ENCODE data around the gene MAGI1.

DNA sequence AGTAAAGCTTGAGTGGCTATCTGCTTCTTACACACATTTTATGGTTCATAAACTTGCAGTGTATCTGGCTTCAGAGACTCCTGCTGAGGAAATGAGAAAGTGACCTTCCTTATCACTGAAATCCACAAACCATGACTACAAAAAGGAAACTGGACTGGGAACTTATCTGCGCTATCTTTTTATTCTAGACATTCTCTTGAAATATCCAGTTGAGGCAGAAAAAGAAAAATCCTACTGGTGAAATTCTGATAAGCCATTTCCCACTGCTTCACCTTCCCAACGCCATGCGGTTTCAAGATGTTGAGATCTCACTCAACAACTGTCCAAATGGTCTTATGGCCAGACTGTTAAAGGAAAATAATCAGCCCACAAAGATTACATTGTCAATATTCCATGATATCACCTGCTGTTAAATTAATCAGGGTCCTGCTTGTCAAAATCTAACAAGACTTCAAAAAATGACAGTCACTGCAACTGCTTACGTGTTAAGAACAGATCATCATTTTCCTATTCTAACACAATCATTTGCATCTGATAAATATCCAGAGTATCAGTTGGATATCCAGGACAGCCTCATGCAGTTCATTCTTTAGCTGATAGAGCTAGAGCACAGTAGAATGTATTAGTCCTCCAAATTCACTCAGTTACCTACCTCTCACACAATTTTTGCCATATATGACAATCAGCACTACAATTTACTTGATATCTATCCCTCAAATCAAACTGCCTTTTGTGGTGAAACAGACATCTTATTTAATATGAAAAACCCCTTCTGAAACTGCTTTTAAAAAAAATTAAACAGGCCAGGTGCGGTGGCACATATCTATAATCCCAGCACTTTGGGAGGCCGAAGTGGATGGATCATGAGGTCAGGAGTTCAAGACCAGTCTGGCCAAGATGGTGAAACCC lies 538.1 kb downstream of the MAGI1 start:
- TF ChIP-seq SP1 (IDR thresholded peaks at IDR 0.05; ENCODE audit: low read depth) = no peak
- TF ChIP-seq, protein P1, sequence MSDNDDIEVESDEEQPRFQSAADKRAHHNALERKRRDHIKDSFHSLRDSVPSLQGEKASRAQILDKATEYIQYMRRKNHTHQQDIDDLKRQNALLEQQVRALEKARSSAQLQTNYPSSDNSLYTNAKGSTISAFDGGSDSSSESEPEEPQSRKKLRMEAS (IDR thresholded peaks at IDR 0.05) = no peak
- no peak for TF ChIP-seq POLR2AphosphoS5 (IDR thresholded peaks at IDR 0.05; ENCODE audit: low read depth, low read length)
- TF ChIP-seq, protein P2, sequence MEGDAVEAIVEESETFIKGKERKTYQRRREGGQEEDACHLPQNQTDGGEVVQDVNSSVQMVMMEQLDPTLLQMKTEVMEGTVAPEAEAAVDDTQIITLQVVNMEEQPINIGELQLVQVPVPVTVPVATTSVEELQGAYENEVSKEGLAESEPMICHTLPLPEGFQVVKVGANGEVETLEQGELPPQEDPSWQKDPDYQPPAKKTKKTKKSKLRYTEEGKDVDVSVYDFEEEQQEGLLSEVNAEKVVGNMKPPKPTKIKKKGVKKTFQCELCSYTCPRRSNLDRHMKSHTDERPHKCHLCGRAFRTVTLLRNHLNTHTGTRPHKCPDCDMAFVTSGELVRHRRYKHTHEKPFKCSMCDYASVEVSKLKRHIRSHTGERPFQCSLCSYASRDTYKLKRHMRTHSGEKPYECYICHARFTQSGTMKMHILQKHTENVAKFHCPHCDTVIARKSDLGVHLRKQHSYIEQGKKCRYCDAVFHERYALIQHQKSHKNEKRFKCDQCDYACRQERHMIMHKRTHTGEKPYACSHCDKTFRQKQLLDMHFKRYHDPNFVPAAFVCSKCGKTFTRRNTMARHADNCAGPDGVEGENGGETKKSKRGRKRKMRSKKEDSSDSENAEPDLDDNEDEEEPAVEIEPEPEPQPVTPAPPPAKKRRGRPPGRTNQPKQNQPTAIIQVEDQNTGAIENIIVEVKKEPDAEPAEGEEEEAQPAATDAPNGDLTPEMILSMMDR (IDR thresholded peaks at IDR 0.05 in 2 of 3, conservative IDR thresholded peaks at IDR 0.05 in 1 of 3; ENCODE audit: borderline replicate concordance in 1 of 3, insufficient read depth in 1 of 3, low read depth in 2 of 3, low read length in 2 of 3) = no peak
- no peak for TF ChIP-seq ZNF274 (IDR thresholded peaks at IDR 0.05; ENCODE audit: low read depth, low read length)
- TF ChIP-seq YY1 (IDR thresholded peaks at IDR 0.05; ENCODE audit: extremely low read depth, insufficient replicate concordance, low read depth, low read length) = no peak
- no peak for TF ChIP-seq POLR2A (IDR thresholded peaks at IDR 0.05; ENCODE audit: borderline replicate concordance, extremely low read depth, insufficient read depth, insufficient read length)
